HepG2 (cell line): ENCODE data around the gene C20orf96. TPM values are rescaled to one million over a fixed set of nuclear protein-coding genes. Genes with fewer than 3 reads are reported as not detected.

ENCODE experiments used
- GLI4 ChIP-seq: sonication (generic); formaldehyde crosslinking; IDR thresholded peaks from 2 replicates; pipeline ENCODE4 v1.5.1; 2020; ENCODE audit warnings: missing genetic modification reagents, mild to moderate bottlenecking, moderate library complexity, borderline replicate concordance
- KLF16 ChIP-seq, 2 experiments: sonication (generic) in 1 of 2; formaldehyde crosslinking in 1 of 2; IDR thresholded peaks; 2 replicates each; pipeline versions ENCODE4 v1.6.1 to v1.8.0; 2016 to 2023; ENCODE audit warnings: missing genetic modification reagents in 2 of 2, missing compliant biosample characterization in 1 of 2
- MLXIP ChIP-seq: sonication (generic); formaldehyde crosslinking; IDR thresholded peaks from 2 replicates; pipeline ENCODE4 v1.9.0; 2021; ENCODE audit warnings: missing genetic modification reagents, borderline replicate concordance
- NAIF1 ChIP-seq: sonication (generic); formaldehyde crosslinking; IDR thresholded peaks from 2 replicates; pipeline ENCODE4 v1.5.0; 2020; ENCODE audit warnings: mild to moderate bottlenecking, missing genetic modification reagents, borderline replicate concordance
- RBM22 ChIP-seq: fragments of 200-400 bp; formaldehyde crosslinking; optimal IDR thresholded peaks from 2 replicates; pipeline ENCODE3; 2017; ENCODE audit warnings: mild to moderate bottlenecking, low read length, moderate library complexity
- RBM39 ChIP-seq: fragments of 200-400 bp; formaldehyde crosslinking; IDR thresholded peaks from one replicate; pipeline ENCODE4 v1.6.1; 2018; ENCODE audit warnings: antibody characterized with exemption, mild to moderate bottlenecking, low read depth, low read length; ENCODE audit not compliant: poor library complexity, severe bottlenecking
- SCMH1 ChIP-seq: sonication (generic); formaldehyde crosslinking; IDR thresholded peaks from 2 replicates; pipeline ENCODE4 v1.9.0; 2021; ENCODE audit warnings: missing genetic modification reagents, mild to moderate bottlenecking, borderline replicate concordance
- SRSF9 ChIP-seq: fragments of 200-400 bp; formaldehyde crosslinking; IDR thresholded peaks from 2 replicates; pipeline ENCODE4 v1.6.1; 2018; ENCODE audit warnings: borderline replicate concordance, mild to moderate bottlenecking, low read depth, low read length; ENCODE audit not compliant: insufficient read depth, poor library complexity, severe bottlenecking
- THAP8 ChIP-seq: sonication (generic); formaldehyde crosslinking; IDR thresholded peaks from 2 replicates; pipeline ENCODE4 v1.5.1; 2020; ENCODE audit warnings: missing genetic modification reagents, mild to moderate bottlenecking, borderline replicate concordance
- U2AF2 ChIP-seq: fragments of 200-400 bp; formaldehyde crosslinking; IDR thresholded peaks from 2 replicates; pipeline ENCODE4 v1.6.1; 2017; ENCODE audit warnings: low read depth, mild to moderate bottlenecking, low read length
- ZFP36L1 ChIP-seq: sonication (generic); formaldehyde crosslinking; IDR thresholded peaks from 2 replicates; pipeline ENCODE4 v1.8.0; 2022; ENCODE audit warnings: mild to moderate bottlenecking, missing genetic modification reagents, moderate library complexity
- ZKSCAN1 ChIP-seq: fragments of 150-350 bp; IDR thresholded peaks from 2 replicates; pipeline ENCODE4 v1.6.1; 2014; ENCODE audit warnings: low read length
- ZNF136 ChIP-seq: sonication (generic); formaldehyde crosslinking; IDR thresholded peaks from 2 replicates; pipeline ENCODE4 v1.8.1; 2022; ENCODE audit warnings: low read depth, mild to moderate bottlenecking, moderate library complexity, missing genetic modification reagents
- ZNF580 ChIP-seq: IDR thresholded peaks from 2 replicates; pipeline ENCODE4 v1.6.1; 2016; ENCODE audit warnings: low read depth, borderline replicate concordance
- ZNF589 ChIP-seq: sonication (generic); formaldehyde crosslinking; conservative IDR thresholded peaks from 2 replicates; pipeline ENCODE4 v1.8.0; 2022; ENCODE audit warnings: mild to moderate bottlenecking, moderate library complexity, missing genetic modification reagents
- ZSCAN20 ChIP-seq: sonication (generic); formaldehyde crosslinking; IDR thresholded peaks from 2 replicates; pipeline ENCODE4 v1.4.0; 2020; ENCODE audit warnings: missing genetic modification reagents, mild to moderate bottlenecking, borderline replicate concordance
- polyA plus RNA-seq, 8 experiments: library from polyadenylated mRNA; depleted of rRNA in 3 of 8; stranded (reverse) in 7 of 8; unstranded in 1 of 8; fragments of >200 nt; fragmentation: Illumina TruSeq in 4 of 8; extraction: Trizol in 4 of 8; gene quantifications; 2 replicates each; pipeline versions ENCODE4 v1.2.1 to v1.2.3, GENCODE V29; 2011 to 2016; ENCODE audit warnings: low read depth in 4 of 8, missing spikeins in 1 of 8, mixed read lengths in 1 of 8; ENCODE audit not compliant: insufficient read depth in 1 of 8
- total RNA-seq, 5 experiments: library from RNA; depleted of rRNA; stranded (reverse); fragments of >200 nt; fragmentation: Illumina TruSeq; extraction: Trizol; gene quantifications; 2 replicates each; pipeline ENCODE4 v1.2.3, GENCODE V29; 2016; ENCODE audit warnings: low read depth in 1 of 5
- TF ChIP-seq, protein P1 (sequence below): sonication (generic); formaldehyde crosslinking; IDR thresholded peaks from 2 replicates; pipeline ENCODE4 v1.9.0; 2021; ENCODE audit warnings: mild to moderate bottlenecking, missing genetic modification reagents

Gene C20orf96
- total and polyA plus RNA-seq, 2 of the 13 experiments (the other 11 are each of a cell fraction or from before 2014, with no cell fraction given) = 3.8 to 20.6 TPM

DNA sequence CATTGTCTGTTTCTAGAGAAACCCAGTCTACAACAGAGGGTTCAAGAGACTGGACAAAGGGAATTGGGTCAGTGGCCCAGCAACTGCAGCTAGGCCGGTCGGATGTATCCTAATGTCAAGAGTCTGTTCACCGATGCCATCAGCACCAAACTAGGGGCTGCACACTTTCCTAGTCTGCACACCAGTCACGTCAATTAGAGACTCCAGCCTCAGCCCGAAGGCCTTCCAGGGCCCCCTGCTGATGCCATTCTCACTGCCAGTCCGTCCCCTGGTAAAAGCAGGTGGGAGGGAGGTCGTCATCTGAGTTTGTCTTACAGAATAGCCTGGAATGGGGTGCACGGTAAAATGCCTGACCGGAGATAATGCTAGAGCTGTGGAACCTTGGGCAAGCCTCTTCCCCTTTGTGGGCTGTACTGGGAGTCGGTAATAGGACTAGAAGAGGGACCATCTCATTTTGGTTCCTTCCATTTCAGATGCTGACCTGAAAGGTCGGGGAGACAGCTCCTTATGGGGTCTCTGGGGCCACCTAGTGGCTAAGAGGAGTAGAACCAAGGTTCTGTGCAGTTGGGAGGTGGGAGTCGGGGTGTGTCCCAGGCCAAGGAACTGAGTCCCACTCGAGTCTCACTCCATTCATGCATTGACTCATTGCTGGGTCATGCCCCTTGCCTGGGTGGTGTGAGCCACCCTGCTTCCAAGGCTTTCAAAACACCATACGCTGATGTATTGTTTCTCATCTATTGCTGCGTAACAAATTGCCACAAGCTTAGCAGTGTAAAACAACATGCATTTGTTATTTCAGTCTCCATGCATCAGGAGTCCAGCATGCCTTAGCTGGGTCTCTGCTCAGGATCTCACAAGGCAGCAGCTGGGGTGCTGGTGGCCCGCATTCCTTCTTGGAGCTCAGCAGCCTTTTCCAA, 39.9 kb upstream of the C20orf96 start (continued):
- no peak; the same call in 1 of the 2 replicates for TF ChIP-seq ZKSCAN1
- no peak for TF ChIP-seq SCMH1
- no peak for TF ChIP-seq THAP8 (CRISPR knock-in tag)
- TF ChIP-seq ZNF580 (CRISPR knock-in tag) = peak; percentile 76; the same call in 1 of the 2 replicates
- TF ChIP-seq GLI4 (CRISPR knock-in tag) = no peak
- no peak for TF ChIP-seq MLXIP (CRISPR knock-in tag)
- TF ChIP-seq, protein P1, sequence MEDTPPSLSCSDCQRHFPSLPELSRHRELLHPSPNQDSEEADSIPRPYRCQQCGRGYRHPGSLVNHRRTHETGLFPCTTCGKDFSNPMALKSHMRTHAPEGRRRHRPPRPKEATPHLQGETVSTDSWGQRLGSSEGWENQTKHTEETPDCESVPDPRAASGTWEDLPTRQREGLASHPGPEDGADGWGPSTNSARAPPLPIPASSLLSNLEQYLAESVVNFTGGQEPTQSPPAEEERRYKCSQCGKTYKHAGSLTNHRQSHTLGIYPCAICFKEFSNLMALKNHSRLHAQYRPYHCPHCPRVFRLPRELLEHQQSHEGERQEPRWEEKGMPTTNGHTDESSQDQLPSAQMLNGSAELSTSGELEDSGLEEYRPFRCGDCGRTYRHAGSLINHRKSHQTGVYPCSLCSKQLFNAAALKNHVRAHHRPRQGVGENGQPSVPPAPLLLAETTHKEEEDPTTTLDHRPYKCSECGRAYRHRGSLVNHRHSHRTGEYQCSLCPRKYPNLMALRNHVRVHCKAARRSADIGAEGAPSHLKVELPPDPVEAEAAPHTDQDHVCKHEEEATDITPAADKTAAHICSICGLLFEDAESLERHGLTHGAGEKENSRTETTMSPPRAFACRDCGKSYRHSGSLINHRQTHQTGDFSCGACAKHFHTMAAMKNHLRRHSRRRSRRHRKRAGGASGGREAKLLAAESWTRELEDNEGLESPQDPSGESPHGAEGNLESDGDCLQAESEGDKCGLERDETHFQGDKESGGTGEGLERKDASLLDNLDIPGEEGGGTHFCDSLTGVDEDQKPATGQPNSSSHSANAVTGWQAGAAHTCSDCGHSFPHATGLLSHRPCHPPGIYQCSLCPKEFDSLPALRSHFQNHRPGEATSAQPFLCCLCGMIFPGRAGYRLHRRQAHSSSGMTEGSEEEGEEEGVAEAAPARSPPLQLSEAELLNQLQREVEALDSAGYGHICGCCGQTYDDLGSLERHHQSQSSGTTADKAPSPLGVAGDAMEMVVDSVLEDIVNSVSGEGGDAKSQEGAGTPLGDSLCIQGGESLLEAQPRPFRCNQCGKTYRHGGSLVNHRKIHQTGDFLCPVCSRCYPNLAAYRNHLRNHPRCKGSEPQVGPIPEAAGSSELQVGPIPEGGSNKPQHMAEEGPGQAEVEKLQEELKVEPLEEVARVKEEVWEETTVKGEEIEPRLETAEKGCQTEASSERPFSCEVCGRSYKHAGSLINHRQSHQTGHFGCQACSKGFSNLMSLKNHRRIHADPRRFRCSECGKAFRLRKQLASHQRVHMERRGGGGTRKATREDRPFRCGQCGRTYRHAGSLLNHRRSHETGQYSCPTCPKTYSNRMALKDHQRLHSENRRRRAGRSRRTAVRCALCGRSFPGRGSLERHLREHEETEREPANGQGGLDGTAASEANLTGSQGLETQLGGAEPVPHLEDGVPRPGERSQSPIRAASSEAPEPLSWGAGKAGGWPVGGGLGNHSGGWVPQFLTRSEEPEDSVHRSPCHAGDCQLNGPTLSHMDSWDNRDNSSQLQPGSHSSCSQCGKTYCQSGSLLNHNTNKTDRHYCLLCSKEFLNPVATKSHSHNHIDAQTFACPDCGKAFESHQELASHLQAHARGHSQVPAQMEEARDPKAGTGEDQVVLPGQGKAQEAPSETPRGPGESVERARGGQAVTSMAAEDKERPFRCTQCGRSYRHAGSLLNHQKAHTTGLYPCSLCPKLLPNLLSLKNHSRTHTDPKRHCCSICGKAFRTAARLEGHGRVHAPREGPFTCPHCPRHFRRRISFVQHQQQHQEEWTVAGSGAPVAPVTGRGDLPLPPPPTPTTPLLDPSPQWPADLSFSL (CRISPR knock-in tag) = no peak
- TF ChIP-seq KLF16 (CRISPR knock-in tag; IDR thresholded peaks at IDR 0.05) = 0 out of 4 replicates have a peak, but pooled peaks of 1 of the 2 experiments have one; percentile 55
- peak; percentile 72 for TF ChIP-seq RBM22
- TF ChIP-seq ZNF589 (CRISPR knock-in tag) = no peak
- TF ChIP-seq SRSF9 = no peak
- no peak for TF ChIP-seq ZFP36L1 (CRISPR knock-in tag)
- no peak for TF ChIP-seq NAIF1 (CRISPR knock-in tag)
- no peak for TF ChIP-seq ZNF136
- TF ChIP-seq U2AF2 = no peak
- no peak for TF ChIP-seq ZSCAN20 (CRISPR knock-in tag)
- no peak for TF ChIP-seq RBM39
